SU-DHL-6 (cell line): ENCODE results near the gene BTBD9.

ENCODE experiments used
- CTCF ChIP-seq: fragments of 200-600 bp; sonication (generic); IDR thresholded peaks from one replicate; pipeline ENCODE4 v1.5.1; 2017; ENCODE audit warnings: antibody characterized with exemption, mild to moderate bottlenecking, low read length, moderate library complexity; ENCODE audit not compliant: insufficient read depth, poor library complexity, severe bottlenecking
- EZH2phosphoT487 ChIP-seq: fragments of 200-600 bp; sonication (generic), shearing (Covaris generic); conservative IDR thresholded peaks from 2 replicates; pipeline ENCODE4 v1.6.1; 2018; ENCODE audit warnings: mild to moderate bottlenecking, antibody characterized with exemption, low read length, moderate library complexity, mixed read lengths

DNA sequence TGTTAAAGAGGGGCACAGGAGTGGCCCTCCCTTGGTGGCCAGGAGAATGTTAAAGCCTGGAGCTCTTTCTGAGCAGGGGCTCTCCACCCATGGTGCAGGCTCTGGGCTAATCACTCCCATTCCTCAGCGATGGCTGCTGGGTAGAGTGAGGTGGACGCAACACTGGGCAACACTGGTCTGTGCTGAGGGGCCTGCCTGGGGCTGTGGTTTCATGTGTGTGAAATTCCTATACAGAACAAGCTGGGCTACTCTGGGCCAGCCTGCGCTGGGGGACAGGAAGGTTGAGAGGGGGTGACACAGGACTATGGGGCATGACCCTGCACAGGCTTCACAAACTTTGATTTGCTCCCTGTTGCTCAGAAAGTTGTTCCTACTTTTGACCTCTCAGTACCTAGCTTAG lies 427.6 kb downstream of the BTBD9 start:
- no peak for TF ChIP-seq CTCF
- no peak for TF ChIP-seq EZH2phosphoT487
